HG03460 (cell line): ENCODE measurements around the gene ADCY6.
"Not testable (repeated sequence)": the region's sequence is repeated elsewhere in the genome, so short reads cannot be mapped to it uniquely, and the experiment has no call there.

ENCODE experiments used
- ATAC-seq: cut with Tn5 transposase; IDR thresholded peaks from one replicate; pipeline ENCODE4 v1.9.1; 2021; ENCODE audit not compliant: unreplicated experiment

Gene ADCY6

GRCh38 chr12:48764521-48764920 is 24.4 kb downstream of the ADCY6 start:
- ATAC-seq = no peak

GRCh38 chr12:48758737-48759136 is 30.2 kb downstream of the ADCY6 start:
- ATAC-seq = no peak

- ATAC-seq = no peak
These were observed 30.7 kb downstream of the ADCY6 start for GRCh38 chr12:48758186-48758585.

GRCh38 chr12:48750769-48751356 is 38.0 kb downstream of the ADCY6 start:
- ATAC-seq = no peak

- no peak for ATAC-seq
These were observed 38.7 kb downstream of the ADCY6 start for GRCh38 chr12:48750215-48750614.

GRCh38 chr12:48744251-48745008 is 44.5 kb downstream of the ADCY6 start:
- ATAC-seq = no peak

GRCh38 chr12:48739618-48740269 is 49.1 kb downstream of the ADCY6 start:
- no peak for ATAC-seq

GRCh38 chr12:48736456-48736855 is 52.4 kb downstream of the ADCY6 start:
- ATAC-seq = no peak

GRCh38 chr12:48728807-48729206 is 60.1 kb downstream of the ADCY6 start:
- no peak for ATAC-seq

- not testable (repeated sequence) for ATAC-seq
These were observed 68.2 kb downstream of the ADCY6 start for GRCh38 chr12:48720737-48721136.

- ATAC-seq = not testable (repeated sequence)
These were observed 68.7 kb downstream of the ADCY6 start for GRCh38 chr12:48720171-48720570.

- ATAC-seq = not testable (repeated sequence)
These were observed 69.9 kb downstream of the ADCY6 start for GRCh38 chr12:48719002-48719401.

GRCh38 chr12:48717252-48717695 is 71.6 kb downstream of the ADCY6 start:
- ATAC-seq = no peak

GRCh38 chr12:48716493-48717251 is 72.2 kb downstream of the ADCY6 start, which contains the start of gene CCNT1:
TSS of gene CCNT1 (minus strand) at chr12:48716707. CDS start at chr12:48716675, 32 bp downstream.
- peak; percentile 97 for ATAC-seq
